ENCODE measurements around the gene TAS2R20.

Gene TAS2R20

GRCh38 chr12:10957741-10958140, 40.4 kb downstream of the TAS2R20 start:
- no peak for DNase-seq

GRCh38 chr12:10956085-10956484, 42.0 kb downstream of the TAS2R20 start:
- no peak for DNase-seq

- no peak for DNase-seq
Observed at GRCh38 chr12:10952645-10953044, 45.5 kb downstream of the TAS2R20 start.

Data from CD4-positive, alpha-beta T cell treated with Interleukin-4 for 1 hour (primary cell).